NCI-H2107 treated with DMSO at 0.1 percent for 48 hours (cell line): Measurements from ENCODE around the gene DHRS4.
"Not testable (repeated sequence)": the region's sequence is repeated elsewhere in the genome, so short reads cannot be mapped to it uniquely, and the experiment has no call there.

Experiments used
- DNase-seq: peaks from one replicate; lab custom pipeline; 2025; ENCODE audit not compliant: unreplicated experiment; lab: John Stamatoyannopoulos, UW

The DHRS4 gene

DNA sequence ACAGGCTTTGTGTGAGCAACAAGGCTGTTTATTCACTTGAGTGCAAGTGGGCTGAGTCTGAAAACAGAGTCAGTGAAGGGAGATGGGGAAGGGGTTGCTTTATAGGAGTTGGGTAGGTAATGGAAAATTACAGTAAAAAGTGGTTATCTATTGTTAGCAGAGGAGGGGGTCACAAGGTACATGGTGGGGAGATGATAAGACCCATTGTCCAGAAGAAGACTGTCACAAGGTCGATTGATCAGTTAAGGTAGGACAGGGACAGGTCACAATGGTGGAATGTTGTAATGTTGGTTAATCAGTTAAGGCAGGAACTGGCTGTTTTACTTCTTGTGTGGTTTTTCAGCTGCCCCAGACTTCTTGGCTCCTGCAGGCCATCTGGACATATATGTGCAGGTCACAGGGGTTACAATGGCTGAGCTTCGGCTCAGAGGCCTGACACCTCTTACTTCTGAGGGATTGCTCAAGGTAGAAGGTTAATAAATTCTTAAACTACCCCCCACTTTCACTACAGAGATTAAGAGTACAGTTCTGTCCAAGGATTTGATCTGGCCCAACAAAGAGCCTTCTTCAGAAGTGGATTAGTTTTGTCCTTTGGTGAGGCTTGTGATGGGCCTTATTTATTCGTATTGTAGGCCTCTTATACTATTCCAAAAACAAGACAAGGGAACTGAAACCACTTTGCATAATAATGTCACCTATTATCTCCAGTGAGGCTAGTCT is 13.8 kb upstream of the DHRS4 start:
- no peak for DNase-seq

DNA sequence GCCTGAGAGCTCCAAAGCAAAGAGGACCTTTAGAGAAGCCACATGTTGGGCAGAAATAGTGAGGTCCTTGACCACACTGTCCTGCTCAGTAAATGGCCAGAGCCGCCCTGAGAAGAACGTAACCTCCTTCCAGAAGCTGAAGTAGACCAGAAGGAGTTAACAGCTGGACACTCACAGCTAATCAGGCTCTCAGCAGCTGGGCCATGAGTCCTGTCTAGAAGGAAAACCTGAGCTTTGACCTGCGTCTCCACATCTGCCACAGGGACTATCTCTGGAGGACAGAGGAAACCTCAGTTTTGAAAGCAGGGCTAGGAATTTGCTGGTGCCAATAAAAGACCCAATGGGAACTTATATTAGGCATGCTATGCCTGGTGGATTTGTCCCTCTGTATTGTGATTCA is 12.3 kb upstream of the DHRS4 start:
- no peak for DNase-seq

GRCh38 chr14:23941669-23942068 is 11.9 kb upstream of the DHRS4 start:
- no peak for DNase-seq

DNA sequence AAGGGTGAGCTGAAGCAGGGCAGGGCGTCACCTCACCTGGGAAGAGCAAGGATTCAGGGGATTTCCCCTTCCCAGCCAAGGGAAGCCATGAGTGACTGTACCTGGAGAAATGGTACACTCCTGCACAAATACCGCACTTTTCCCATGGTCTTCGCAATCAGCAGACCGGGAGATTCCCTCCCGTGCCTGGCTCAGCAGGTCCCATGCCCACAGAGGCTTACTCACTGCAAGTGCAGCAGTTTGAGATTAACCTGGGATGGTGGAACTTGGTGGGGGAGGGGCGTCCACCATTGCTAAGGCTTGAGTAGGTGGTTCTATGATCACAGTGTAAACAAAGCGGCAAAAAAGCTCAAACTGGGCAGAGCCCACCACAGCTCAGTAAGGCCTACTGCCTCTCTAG is 11.0 kb upstream of the DHRS4 start:
- no peak for DNase-seq

GRCh38 chr14:23949069-23949468 is 4.5 kb upstream of the DHRS4 start:
- not testable (repeated sequence) for DNase-seq

DNA sequence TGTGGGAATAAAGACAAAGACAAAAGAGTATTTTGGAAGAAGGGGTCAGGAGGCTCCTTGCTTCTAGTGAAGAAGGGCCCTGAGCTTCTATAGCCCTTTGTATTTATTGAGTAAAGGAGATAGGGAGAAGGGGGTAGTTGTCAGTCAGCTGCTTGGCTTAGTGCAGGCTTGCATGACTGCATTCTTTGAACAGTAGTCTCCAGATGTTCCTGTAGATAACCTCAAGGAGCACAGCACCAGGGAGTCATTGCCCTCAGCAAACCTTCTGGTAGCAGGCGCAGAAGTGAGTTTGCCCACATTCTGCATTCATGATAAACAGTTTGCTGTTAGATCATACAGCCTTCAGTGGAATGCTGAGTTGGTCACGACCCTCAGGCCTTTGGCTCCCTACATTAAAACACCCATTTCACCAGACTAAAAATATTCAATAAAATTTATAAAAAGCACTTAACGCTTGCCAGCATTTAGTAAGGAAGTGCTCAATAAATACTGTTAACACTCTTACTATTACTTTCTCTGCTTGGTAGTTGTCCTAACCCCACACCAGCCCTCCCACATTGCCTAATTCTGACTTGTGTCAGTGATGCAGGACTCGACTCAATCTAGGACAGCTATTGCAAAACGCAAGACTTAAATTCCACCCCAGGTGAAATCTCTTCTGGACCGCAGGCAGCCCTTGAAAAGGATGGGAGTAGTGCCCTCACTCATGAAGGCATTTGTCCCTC is 3.0 kb upstream of the DHRS4 start:
- DNase-seq, result no peak

DNA sequence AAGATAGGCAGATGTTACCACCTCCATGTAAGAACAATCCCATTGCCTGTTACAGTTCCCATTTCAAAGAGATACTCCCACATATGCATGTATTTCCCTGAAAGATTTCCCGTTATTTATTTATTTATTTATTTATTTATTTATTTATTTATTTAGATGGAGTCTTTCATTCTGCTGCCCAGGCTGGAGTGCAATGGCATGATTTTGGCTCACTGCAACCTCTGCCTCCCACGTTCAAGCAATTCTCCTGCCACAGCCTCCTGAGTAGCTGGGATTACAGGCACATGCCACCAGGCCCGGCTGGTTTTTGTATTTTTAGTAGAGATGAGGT is 2.5 kb upstream of the DHRS4 start:
- DNase-seq, result not testable (repeated sequence)

DNA sequence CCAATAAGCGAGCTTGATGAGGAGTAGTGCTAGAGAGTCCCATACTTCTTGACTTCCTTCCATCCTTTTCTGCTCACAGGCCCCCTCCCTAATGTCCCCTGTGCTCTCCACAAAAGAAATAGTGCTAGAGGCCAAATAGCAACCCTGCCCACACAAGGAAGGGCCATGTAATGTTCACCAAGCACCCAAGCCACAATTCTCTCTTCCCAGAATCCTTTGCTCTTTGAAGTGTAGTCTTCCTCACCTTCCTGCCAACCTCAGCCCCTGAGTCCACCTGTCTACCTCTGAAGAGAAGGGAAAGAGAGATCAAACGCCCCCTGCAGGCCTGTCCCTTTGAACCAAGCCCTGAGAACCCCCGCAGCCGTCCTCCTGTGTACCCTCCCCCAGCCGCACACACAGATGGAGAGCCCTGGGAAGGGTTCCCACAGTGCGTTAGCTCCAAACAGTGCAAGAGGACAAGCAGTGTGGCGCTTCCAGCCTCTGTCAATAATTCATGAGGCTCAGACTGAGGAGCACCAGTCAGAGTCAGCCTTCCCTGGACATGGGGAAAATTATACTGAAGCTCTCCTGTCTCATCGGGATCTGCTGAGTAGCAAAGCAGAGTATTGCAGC is 1.9 kb upstream of the DHRS4 start:
- no peak for DNase-seq

GRCh38 chr14:23953116-23953463 is 480 bp upstream of the DHRS4 start:
- DNase-seq, result not testable (repeated sequence)

GRCh38 chr14:23954279-23954614 is 677 bp downstream of the DHRS4 start:
- not testable (repeated sequence) for DNase-seq

GRCh38 chr14:23954965-23955364 is 1.4 kb downstream of the DHRS4 start:
- DNase-seq, result peak; percentile 41

DNA sequence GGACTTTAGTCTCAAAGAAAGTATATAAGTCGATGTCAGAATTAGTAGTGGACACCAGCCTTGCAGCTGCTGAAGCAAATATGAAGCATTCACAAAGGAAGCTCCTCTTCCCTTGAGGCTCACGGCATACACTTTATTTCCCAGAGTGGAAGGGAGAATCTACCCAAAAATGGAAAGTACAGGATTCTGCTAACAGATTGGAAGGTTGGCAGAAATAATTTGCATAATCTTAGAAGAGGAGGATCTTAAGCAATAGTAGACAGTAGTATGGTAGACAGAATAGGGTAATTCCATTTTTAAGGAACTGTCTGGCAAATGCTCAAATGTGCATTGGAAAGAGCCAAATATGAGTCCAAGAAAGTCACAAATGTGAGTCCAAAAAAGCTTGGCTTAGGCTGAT is 2.2 kb downstream of the DHRS4 start:
- not testable (repeated sequence) for DNase-seq

- DNase-seq, result not testable (repeated sequence)
Measured at GRCh38 chr14:23957913-23958569, 4.5 kb downstream of the DHRS4 start.

DNA sequence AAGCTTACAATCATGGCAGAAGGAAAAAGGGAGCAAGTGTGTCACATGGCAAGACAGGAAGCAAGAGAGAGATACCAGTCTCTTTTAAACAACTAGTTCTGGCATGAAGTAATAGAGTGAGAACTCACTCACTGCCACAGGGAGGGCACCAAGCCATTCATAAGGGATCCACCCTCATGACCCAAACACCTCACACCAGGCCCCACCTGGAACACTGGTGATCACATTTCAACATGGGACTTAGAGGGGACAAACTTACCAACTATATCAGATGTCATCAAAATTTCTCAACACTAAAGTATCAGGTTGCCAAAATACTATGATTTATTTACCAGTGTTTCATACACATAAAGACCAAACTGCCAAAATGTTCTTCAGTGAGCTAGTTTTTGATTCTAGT is 7.3 kb downstream of the DHRS4 start:
- DNase-seq, result not testable (repeated sequence)

DNA sequence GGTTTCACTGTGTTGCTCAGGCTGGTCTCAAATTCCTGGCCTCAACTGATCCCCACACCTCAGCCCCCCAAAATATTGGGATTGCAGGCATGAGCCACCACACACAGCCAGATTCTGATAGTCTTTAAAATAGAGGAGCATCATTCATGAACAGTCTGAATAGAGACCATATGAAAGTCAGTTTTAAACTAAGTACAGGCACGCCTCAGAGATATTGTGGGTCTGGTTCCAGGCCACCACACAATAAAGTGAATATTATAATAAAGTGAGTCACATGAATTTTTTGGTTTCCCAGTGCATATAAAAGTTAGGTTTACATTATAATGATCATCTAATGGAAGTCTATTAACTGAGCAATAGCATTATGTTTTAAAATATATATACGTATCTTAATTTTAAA is 8.1 kb downstream of the DHRS4 start:
- not testable (repeated sequence) for DNase-seq

GRCh38 chr14:23969130-23969480 is 15.5 kb downstream of the DHRS4 start:
- DNase-seq, result not testable (repeated sequence)

- DNase-seq, result not testable (repeated sequence)
Measured at GRCh38 chr14:23969481-23970282, 16.1 kb downstream of the DHRS4 start.

DNA sequence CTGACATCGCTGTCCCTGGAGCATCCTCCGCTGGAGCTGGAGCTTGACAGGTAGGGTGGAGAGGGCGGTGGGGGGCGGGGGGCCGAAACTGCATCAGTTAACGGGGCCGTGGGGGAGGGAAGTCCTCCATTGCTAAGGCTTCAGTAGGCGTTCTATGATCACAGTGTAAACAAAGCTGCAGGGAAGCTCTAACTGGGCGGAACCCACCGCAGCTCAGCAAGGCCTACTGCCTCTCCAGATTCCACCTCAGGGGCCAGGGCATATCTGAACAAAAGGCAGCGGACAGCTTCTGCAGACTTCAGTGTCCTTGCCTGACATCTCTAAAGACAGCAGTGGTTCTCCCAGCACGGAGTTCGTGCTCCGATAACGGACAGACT is 16.7 kb downstream of the DHRS4 start:
- DNase-seq, result not testable (repeated sequence)

DNA sequence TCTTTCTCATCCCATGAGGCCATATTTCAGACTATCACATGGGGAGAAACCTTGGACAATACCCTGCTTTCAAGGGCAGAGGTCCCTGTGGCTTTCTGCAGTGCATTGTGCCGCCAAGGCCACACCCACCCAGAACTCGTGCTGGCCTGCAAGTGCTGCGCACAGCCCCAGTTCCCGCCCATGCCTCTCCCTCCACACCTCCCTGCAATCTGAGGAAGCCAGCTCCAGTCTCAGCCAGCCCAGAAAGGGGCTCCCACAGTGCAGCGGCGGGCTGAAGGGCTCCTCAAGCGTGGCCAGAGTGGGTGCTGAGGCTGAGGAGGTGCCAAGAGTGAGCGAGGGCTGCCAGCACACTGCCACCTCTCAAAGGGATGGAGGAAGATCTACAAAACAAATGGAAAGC is 19.6 kb downstream of the DHRS4 start:
- DNase-seq, result not testable (repeated sequence)

DNA sequence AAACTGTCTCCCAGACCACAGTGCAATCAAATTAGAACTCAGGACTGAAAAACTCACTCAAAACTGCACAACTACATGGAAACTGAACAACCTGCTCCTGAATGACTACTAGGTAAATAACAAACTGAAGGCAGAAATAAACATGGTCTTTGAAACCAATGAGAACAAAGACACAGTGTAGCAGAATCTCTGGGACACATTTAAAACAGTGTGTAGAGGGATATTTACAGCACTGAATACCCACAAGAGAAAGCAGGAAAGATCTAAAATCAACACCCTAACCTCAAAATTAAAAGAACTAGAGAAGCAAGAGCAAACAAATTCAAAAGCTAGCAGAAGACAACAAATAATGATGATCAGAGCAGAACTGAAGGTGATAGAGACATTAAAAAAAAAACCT is 20.5 kb downstream of the DHRS4 start:
- not testable (repeated sequence) for DNase-seq

GRCh38 chr14:23977208-23977607 is 23.6 kb downstream of the DHRS4 start:
- not testable (repeated sequence) for DNase-seq
